Measurements from ENCODE around the gene TMEM205. TPM values are rescaled to one million over a fixed set of nuclear protein-coding genes. Genes with fewer than 3 reads are reported as not detected.

TMEM205 gene
- total and polyA plus RNA-seq, 2 experiments from 2014 or later, result 123 to 293 TPM

- no peak overlapping the region for H3K27ac ChIP-seq (ENCODE audit: low read depth)
- H3K27ac Mint-ChIP-seq, result no peak overlapping the region
- peaks cover 15% of the 10 kb centered on the region for H3K36me3 Mint-ChIP-seq (ENCODE audit: low read depth)
- 0 out of 2 replicates have a peak, but pooled peaks cover 5% of the 10 kb centered on the region for H3F3A ChIP-seq (replicated peaks; ENCODE audit: low read depth)
- H4K20me1 ChIP-seq (replicated peaks; ENCODE audit: insufficient read depth), result no peaks in the 10 kb centered on the region
- H3K4me1 ChIP-seq (ENCODE audit: insufficient read depth), result 0 out of 2 replicates have a peak, but pooled peaks cover 6% of the 10 kb centered on the region
- H3K79me2 ChIP-seq (replicated peaks; ENCODE audit: insufficient read depth), result no peaks in the 10 kb centered on the region
- no peak overlapping the region for H3K4me2 ChIP-seq
- H3K4me1 Mint-ChIP-seq, result peaks cover 5% of the 10 kb centered on the region
- ATAC-seq (no peak), DNase-seq (ENCODE audit: low spot score) (peak; percentile 27)
- H3K36me3 ChIP-seq (ENCODE audit: insufficient read depth), result no peaks in the 10 kb centered on the region
- no peaks in the 10 kb centered on the region for H3K9me2 ChIP-seq (ENCODE audit: insufficient read depth)
- no peak overlapping the region for H3K4me3 Mint-ChIP-seq
- peaks cover 9% of the 10 kb centered on the region; the same call in 2 of the 3 replicates for H3K9me3 Mint-ChIP-seq
- TF ChIP-seq JUNB (IDR thresholded peaks at IDR 0.05; ENCODE audit: unreplicated experiment) (no peak), EZH2 (IDR thresholded peaks at IDR 0.05; ENCODE audit: low read depth, unreplicated experiment) (no peak), CREB1 (CRISPR knock-in tag; IDR thresholded peaks at IDR 0.05; ENCODE audit: low read depth) (no peak), NANOG (IDR thresholded peaks at IDR 0.05; ENCODE audit: borderline replicate concordance) (no peak), EZH2phosphoT487 (IDR thresholded peaks at IDR 0.05; ENCODE audit: unreplicated experiment) (no peak), ZNF462 (CRISPR knock-in tag; IDR thresholded peaks at IDR 0.05) (no peak), ZNF114 (CRISPR knock-in tag; IDR thresholded peaks at IDR 0.05) (no peak), CTCF (conservative IDR thresholded peaks at IDR 0.05; ENCODE audit: low read depth in 2 of 2) (no peak), POLR2AphosphoS5 (IDR thresholded peaks at IDR 0.05; ENCODE audit: low read depth) (no peak), REST (IDR thresholded peaks at IDR 0.05; ENCODE audit: unreplicated experiment) (no peak), STAT1 (IDR thresholded peaks at IDR 0.05; ENCODE audit: unreplicated experiment) (no peak), ZNF331 (CRISPR knock-in tag; IDR thresholded peaks at IDR 0.05; ENCODE audit: low read depth) (no peak), ETS1 (IDR thresholded peaks at IDR 0.05) (no peak)
- peaks cover 4% of the 10 kb centered on the region for H3K27me3 Mint-ChIP-seq (ENCODE audit: insufficient read depth, low read depth, poor library complexity)
- H3K27me3 ChIP-seq (ENCODE audit: insufficient read depth), result no peaks in the 10 kb centered on the region
- no peak overlapping the region for H3K4me3 ChIP-seq
- no peak overlapping the region for H2AFZ ChIP-seq
These were observed 45.0 kb upstream of the TMEM205 start for GRCh38 chr19:11390933-11391680.

Measured in GM23338 (cell line).